HCT116 (cell line): Measurements from ENCODE around the gene CACNA1C.

Source experiments
- CEBPB ChIP-seq: IDR thresholded peaks from 2 replicates; pipeline ENCODE4 v1.6.1; 2012; ENCODE audit warnings: low read depth
- CTCF ChIP-seq, 3 experiments: fragments of 200-600 bp in 1 of 3; sonication (generic) in 1 of 3; IDR thresholded peaks in 2 of 3; conservative IDR thresholded peaks in 1 of 3; 2 replicates each; pipeline ENCODE4 v1.5.1; 2012 to 2017; ENCODE audit warnings: low read depth in 2 of 3, low read length in 2 of 3, antibody characterized with exemption in 1 of 3, borderline replicate concordance in 1 of 3, control low read depth in 1 of 3, mild to moderate bottlenecking in 1 of 3, mixed read lengths in 1 of 3, mixed run types in 1 of 3, moderate library complexity in 1 of 3; ENCODE audit not compliant: insufficient read depth in 1 of 3
- FOSL1 ChIP-seq: IDR thresholded peaks from 2 replicates; pipeline ENCODE4 v1.6.1; 2012; ENCODE audit warnings: low read depth
- MAX ChIP-seq: IDR thresholded peaks from 2 replicates; pipeline ENCODE4 v1.6.1; 2012
- POLR2A ChIP-seq: IDR thresholded peaks from 2 replicates; pipeline ENCODE4 v1.7.0; 2011; ENCODE audit warnings: borderline replicate concordance; ENCODE audit not compliant: insufficient read depth, insufficient read length; ENCODE audit errors: extremely low read depth

DNA sequence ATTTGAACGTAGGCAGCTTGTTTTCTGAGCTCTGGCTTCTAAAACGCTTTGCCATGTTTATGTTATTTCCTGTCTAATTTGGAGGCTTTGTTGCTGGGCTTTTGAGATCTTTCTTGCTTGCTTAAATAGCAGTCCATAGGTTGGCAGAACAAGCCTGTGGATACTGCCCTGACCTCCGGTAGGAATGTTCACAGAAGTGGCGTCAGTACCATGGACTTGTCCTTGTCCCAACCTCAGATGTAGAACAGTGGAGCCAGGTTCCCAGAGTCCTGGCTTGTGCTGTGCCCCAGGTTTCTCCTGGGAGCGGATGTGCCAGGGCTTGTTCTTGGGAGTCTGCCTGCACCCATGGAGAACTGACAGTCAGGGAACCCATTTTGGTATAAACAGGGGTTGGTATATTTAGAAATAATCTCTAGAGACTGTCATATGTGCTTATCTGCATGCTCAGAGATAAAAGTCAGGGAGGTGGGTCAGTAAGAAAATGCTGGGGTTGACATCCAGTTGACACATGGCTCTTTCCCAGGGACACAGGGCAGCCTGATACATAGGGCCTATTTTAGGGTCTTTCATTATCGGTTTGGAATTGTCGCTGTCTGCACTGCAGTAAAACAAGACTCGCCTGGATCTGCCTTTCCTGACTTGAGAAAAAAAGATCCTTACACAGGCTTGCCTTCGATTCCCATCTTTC lies 22.9 kb downstream of the CACNA1C start:
- TF ChIP-seq POLR2A (no peak), CTCF (IDR thresholded peaks at IDR 0.05 in 2 of 3, conservative IDR thresholded peaks at IDR 0.05 in 1 of 3; ENCODE audit: borderline replicate concordance in 1 of 3, insufficient read depth in 1 of 3, low read depth in 2 of 3, low read length in 2 of 3) (no peak), CEBPB (no peak), MAX (no peak), FOSL1 (no peak)
